Measurements from ENCODE around the gene UTS2B. TPM values are rescaled to one million over a fixed set of nuclear protein-coding genes. Genes with fewer than 3 reads are reported as not detected.
A peak's percentile ranks its signal among the peaks of the same experiment; 100 is the strongest.

The UTS2B gene
- total and polyA plus RNA-seq, 4 donors = 0.15 to 2.8 (median 0.60) TPM

GRCh38 chr3:191356631-191357439 is 26.5 kb upstream of the UTS2B start:
- H3K9me3 ChIP-seq (ENCODE audit: control insufficient read depth, low read length) = no peaks in the 10 kb centered on the region
- H3K27me3 ChIP-seq (ENCODE audit: control insufficient read depth in 1 of 2, insufficient read depth in 2 of 2, low read length in 1 of 2) = no peaks in the 10 kb centered on the region
- WGBS, 2 donors = 33 to 34% methylated on average over 5 of the region's 5 CpGs
- intact Hi-C loops (cut with DNase I) = no loop called here
- ATAC-seq (ENCODE audit: low FRiP score) = peak; percentile 71
- H3K36me3 ChIP-seq (ENCODE audit: control insufficient read depth in 1 of 2, insufficient read depth in 2 of 2, low read length in 1 of 2) = peaks cover 7 to 11% of the 10 kb centered on the region in 2 donors
- H3K4me3 ChIP-seq (ENCODE audit: low read length in 2 of 2) = no peak overlapping the region
- DNase-seq = peak; percentile 61 to 79
- H3K27ac ChIP-seq (ENCODE audit: low read depth in 1 of 2, low read length in 2 of 2) = peak overlapping the region; percentile 28 to 82
- peaks cover 2% of the 10 kb centered on the region in 2 donors for H3K4me1 ChIP-seq (ENCODE audit: control insufficient read depth in 1 of 2, insufficient read depth in 2 of 2, low read length in 2 of 2)

- Histone ChIP-seq H3K9me3 (ENCODE audit: control insufficient read depth, low read length) (no peaks in the 10 kb centered on the region), H3K4me1 (ENCODE audit: control insufficient read depth in 1 of 2, insufficient read depth in 2 of 2, low read length in 2 of 2) (peaks cover 2 to 7% of the 10 kb centered on the region in 2 donors), H3K4me3 (ENCODE audit: low read length in 2 of 2) (no peak overlapping the region), H3K27ac (ENCODE audit: low read depth in 1 of 2, low read length in 2 of 2) (no peak overlapping the region), H3K36me3 (ENCODE audit: control insufficient read depth in 1 of 2, insufficient read depth in 2 of 2, low read length in 1 of 2) (peaks cover 2 to 3% of the 10 kb centered on the region in 2 donors), H3K27me3 (ENCODE audit: control insufficient read depth in 1 of 2, insufficient read depth in 2 of 2, low read length in 1 of 2) (no peaks in the 10 kb centered on the region)
- intact Hi-C loops (cut with DNase I) = no loop called here
- ATAC-seq (ENCODE audit: low FRiP score) = no peak
- WGBS, 2 donors = 89 to 97% methylated on average over 4 of the region's 4 CpGs
- DNase-seq = no peak
These were observed 25.1 kb upstream of the UTS2B start for GRCh38 chr3:191355406-191355805.

GRCh38 chr3:191353022-191353777 is 22.9 kb upstream of the UTS2B start:
- Histone ChIP-seq H3K36me3 (ENCODE audit: control insufficient read depth in 1 of 2, insufficient read depth in 2 of 2, low read length in 1 of 2) (peaks cover 0 to 2% of the 10 kb centered on the region in 2 donors), H3K27me3 (ENCODE audit: control insufficient read depth in 1 of 2, insufficient read depth in 2 of 2, low read length in 1 of 2) (no peaks in the 10 kb centered on the region), H3K9me3 (ENCODE audit: control insufficient read depth, low read length) (no peaks in the 10 kb centered on the region), H3K4me3 (ENCODE audit: low read length in 2 of 2) (no peak overlapping the region), H3K27ac (ENCODE audit: low read depth in 1 of 2, low read length in 2 of 2) (peak overlapping the region in 1 of 2 donors; percentile 44), H3K4me1 (ENCODE audit: control insufficient read depth in 1 of 2, insufficient read depth in 2 of 2, low read length in 2 of 2) (peaks cover 2 to 10% of the 10 kb centered on the region in 2 donors)
- ATAC-seq (ENCODE audit: low FRiP score) = no peak
- 72 to 75% methylated on average over 7 of the region's 7 CpGs for WGBS, 2 donors
- intact Hi-C loops (cut with DNase I) = no loop called here
- DNase-seq = no peak

- H3K4me1 ChIP-seq (ENCODE audit: control insufficient read depth in 1 of 2, insufficient read depth in 2 of 2, low read length in 2 of 2) = peaks cover 6 to 10% of the 10 kb centered on the region in 2 donors
- intact Hi-C loops (cut with DNase I) = no loop called here
- no peak for ATAC-seq (ENCODE audit: low FRiP score)
- no peak overlapping the region for H3K27ac ChIP-seq (ENCODE audit: low read depth in 1 of 2, low read length in 2 of 2)
- H3K27me3 ChIP-seq (ENCODE audit: control insufficient read depth in 1 of 2, insufficient read depth in 2 of 2, low read length in 1 of 2) = no peaks in the 10 kb centered on the region
- DNase-seq = no peak
- H3K36me3 ChIP-seq (ENCODE audit: control insufficient read depth in 1 of 2, insufficient read depth in 2 of 2, low read length in 1 of 2) = no peaks in the 10 kb centered on the region
- WGBS, 2 donors = 94 to 96% methylated on average over 1 of the region's 1 CpG
- no peaks in the 10 kb centered on the region for H3K9me3 ChIP-seq (ENCODE audit: control insufficient read depth, low read length)
- H3K4me3 ChIP-seq (ENCODE audit: low read length in 2 of 2) = no peak overlapping the region
These were observed 21.7 kb upstream of the UTS2B start for GRCh38 chr3:191352014-191352413.

- peaks cover 6 to 12% of the 10 kb centered on the region in 2 donors for H3K4me1 ChIP-seq (ENCODE audit: control insufficient read depth in 1 of 2, insufficient read depth in 2 of 2, low read length in 2 of 2)
- peak overlapping the region; percentile 14 to 32 for H3K4me3 ChIP-seq (ENCODE audit: low read length in 2 of 2)
- H3K27ac ChIP-seq (ENCODE audit: low read depth in 1 of 2, low read length in 2 of 2) = peak overlapping the region in 1 of 2 donors; percentile 60
- WGBS, 2 donors = 3 to 7% methylated on average over 5 of the region's 5 CpGs
- no peaks in the 10 kb centered on the region for H3K36me3 ChIP-seq (ENCODE audit: control insufficient read depth in 1 of 2, insufficient read depth in 2 of 2, low read length in 1 of 2)
- H3K9me3 ChIP-seq (ENCODE audit: control insufficient read depth, low read length) = no peaks in the 10 kb centered on the region
- ATAC-seq (ENCODE audit: low FRiP score) (peak; percentile 19), DNase-seq (no peak)
- intact Hi-C loops (cut with DNase I) = no loop called here
- H3K27me3 ChIP-seq (ENCODE audit: control insufficient read depth in 1 of 2, insufficient read depth in 2 of 2, low read length in 1 of 2) = no peaks in the 10 kb centered on the region
These were observed 20.2 kb upstream of the UTS2B start for GRCh38 chr3:191350396-191351090.

- intact Hi-C loops (cut with DNase I) = no loop called here
- 94 to 98% methylated on average over 1 of the region's 1 CpG for WGBS, 2 donors
- DNase-seq (no peak), ATAC-seq (ENCODE audit: low FRiP score) (no peak)
- Histone ChIP-seq H3K4me1 (ENCODE audit: control insufficient read depth in 1 of 2, insufficient read depth in 2 of 2, low read length in 2 of 2) (peaks cover 7 to 23% of the 10 kb centered on the region in 2 donors), H3K9me3 (ENCODE audit: control insufficient read depth, low read length) (no peaks in the 10 kb centered on the region), H3K27ac (ENCODE audit: low read depth in 1 of 2, low read length in 2 of 2) (no peak overlapping the region), H3K27me3 (ENCODE audit: control insufficient read depth in 1 of 2, insufficient read depth in 2 of 2, low read length in 1 of 2) (no peaks in the 10 kb centered on the region), H3K36me3 (ENCODE audit: control insufficient read depth in 1 of 2, insufficient read depth in 2 of 2, low read length in 1 of 2) (no peaks in the 10 kb centered on the region), H3K4me3 (ENCODE audit: low read length in 2 of 2) (no peak overlapping the region)
These were observed 17.8 kb upstream of the UTS2B start for GRCh38 chr3:191348098-191348497.

- DNase-seq = no peak
- Histone ChIP-seq H3K9me3 (ENCODE audit: control insufficient read depth, low read length) (no peaks in the 10 kb centered on the region), H3K27me3 (ENCODE audit: control insufficient read depth in 1 of 2, insufficient read depth in 2 of 2, low read length in 1 of 2) (no peaks in the 10 kb centered on the region), H3K27ac (ENCODE audit: low read depth in 1 of 2, low read length in 2 of 2) (no peak overlapping the region), H3K36me3 (ENCODE audit: control insufficient read depth in 1 of 2, insufficient read depth in 2 of 2, low read length in 1 of 2) (no peaks in the 10 kb centered on the region), H3K4me3 (ENCODE audit: low read length in 2 of 2) (no peak overlapping the region), H3K4me1 (ENCODE audit: control insufficient read depth in 1 of 2, insufficient read depth in 2 of 2, low read length in 2 of 2) (peaks cover 6 to 27% of the 10 kb centered on the region in 2 donors)
- intact Hi-C loops (cut with DNase I) = no loop called here
- ATAC-seq (ENCODE audit: low FRiP score) = no peak
- 66 to 68% methylated on average over 3 of the region's 3 CpGs for WGBS, 2 donors
These were observed 16.9 kb upstream of the UTS2B start for GRCh38 chr3:191347228-191347627.

GRCh38 chr3:191345334-191345733 is 15.0 kb upstream of the UTS2B start:
- Histone ChIP-seq H3K36me3 (ENCODE audit: control insufficient read depth in 1 of 2, insufficient read depth in 2 of 2, low read length in 1 of 2) (no peaks in the 10 kb centered on the region), H3K4me1 (ENCODE audit: control insufficient read depth in 1 of 2, insufficient read depth in 2 of 2, low read length in 2 of 2) (peaks cover 6 to 25% of the 10 kb centered on the region in 2 donors), H3K4me3 (ENCODE audit: low read length in 2 of 2) (no peak overlapping the region), H3K27me3 (ENCODE audit: control insufficient read depth in 1 of 2, insufficient read depth in 2 of 2, low read length in 1 of 2) (no peaks in the 10 kb centered on the region), H3K27ac (ENCODE audit: low read depth in 1 of 2, low read length in 2 of 2) (no peak overlapping the region), H3K9me3 (ENCODE audit: control insufficient read depth, low read length) (no peaks in the 10 kb centered on the region)
- 93 to 96% methylated on average over 5 of the region's 5 CpGs for WGBS, 2 donors
- intact Hi-C loops (cut with DNase I) = no loop called here
- ATAC-seq (ENCODE audit: low FRiP score) (no peak), DNase-seq (no peak)
